Fibroblast of the conjunctiva (primary cell): Measurements from ENCODE around the gene PALLD.

Experiments used
- DNase-seq: peaks from one replicate; pipeline ENCODE4 v3.0.0-alpha.2; 2010; ENCODE audit warnings: low read depth

PALLD gene

GRCh38 chr4:168560184-168561180 lies 63.6 kb downstream of the PALLD start:
- no peak for DNase-seq

DNA sequence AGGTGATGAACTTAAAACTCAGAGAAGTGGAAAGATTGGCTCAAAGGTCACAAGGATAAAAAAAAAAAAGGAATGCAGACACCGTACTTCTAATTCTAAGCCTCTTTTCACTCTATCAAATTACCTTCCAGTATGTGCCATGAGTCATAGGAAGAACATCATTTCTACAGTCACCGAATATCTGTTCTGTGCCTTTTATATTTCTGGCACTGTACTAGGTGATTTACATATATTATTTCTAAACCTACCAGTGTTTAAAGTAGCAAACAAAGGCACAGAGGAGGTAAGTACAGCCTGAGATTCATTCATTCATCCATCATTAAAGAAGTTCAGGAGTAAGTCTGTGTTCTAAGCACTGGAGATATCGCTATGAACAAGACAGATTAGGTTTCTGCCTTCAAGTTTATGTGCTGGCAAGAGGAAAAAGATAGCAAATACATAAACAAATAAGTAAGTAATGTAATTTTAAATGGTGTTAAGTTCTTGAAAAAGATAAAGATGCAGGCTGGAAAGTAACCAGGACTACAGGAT lies 65.3 kb downstream of the PALLD start:
- no peak for DNase-seq

DNA sequence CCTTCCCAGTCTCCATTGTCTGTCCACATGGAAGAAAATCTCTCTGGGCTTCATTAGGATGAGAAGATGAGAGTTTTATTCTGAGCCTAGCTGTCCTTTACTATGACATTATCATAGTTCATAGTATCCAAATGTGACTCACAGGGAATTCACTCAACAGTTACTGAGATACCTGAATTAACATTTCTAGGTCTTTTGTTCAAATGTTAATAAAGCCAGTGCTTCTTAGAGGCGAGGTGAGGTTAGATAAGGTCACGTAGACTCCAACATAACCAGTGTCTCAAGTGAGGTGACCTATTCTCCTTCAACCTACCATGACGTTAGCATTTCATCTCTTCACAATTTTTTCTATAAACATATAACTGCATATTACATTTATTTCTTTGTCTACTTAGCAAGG lies 67.2 kb downstream of the PALLD start:
- no peak for DNase-seq

- no peak for DNase-seq
Observed at GRCh38 chr4:168565130-168565529, 68.3 kb downstream of the PALLD start.

GRCh38 chr4:168566726-168567125 lies 69.9 kb downstream of the PALLD start:
- DNase-seq: no peak

- no peak for DNase-seq
Observed at GRCh38 chr4:168569066-168569930, 72.4 kb downstream of the PALLD start.

- DNase-seq: no peak
Observed at GRCh38 chr4:168569931-168570276, 73.1 kb downstream of the PALLD start.

DNA sequence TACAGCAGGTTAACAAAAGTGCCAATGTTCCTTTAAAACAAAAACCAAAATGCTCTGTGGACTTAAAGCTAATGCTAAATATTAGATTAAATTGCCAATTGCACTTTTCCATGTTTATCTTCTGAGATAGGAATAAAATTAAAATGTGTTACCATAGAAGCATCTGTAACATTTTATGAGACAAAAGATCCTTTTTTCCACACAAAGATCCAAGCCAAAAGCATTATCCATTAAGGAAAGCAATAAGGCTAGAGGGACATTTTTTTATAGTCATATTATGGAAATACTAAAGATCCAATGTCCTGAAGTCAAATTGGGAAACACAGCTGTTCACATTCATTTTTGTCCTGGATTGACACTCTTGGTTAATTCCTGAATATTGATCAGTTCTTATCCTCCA lies 73.6 kb downstream of the PALLD start:
- DNase-seq: no peak

GRCh38 chr4:168572002-168572401 lies 75.2 kb downstream of the PALLD start:
- DNase-seq: no peak

DNA sequence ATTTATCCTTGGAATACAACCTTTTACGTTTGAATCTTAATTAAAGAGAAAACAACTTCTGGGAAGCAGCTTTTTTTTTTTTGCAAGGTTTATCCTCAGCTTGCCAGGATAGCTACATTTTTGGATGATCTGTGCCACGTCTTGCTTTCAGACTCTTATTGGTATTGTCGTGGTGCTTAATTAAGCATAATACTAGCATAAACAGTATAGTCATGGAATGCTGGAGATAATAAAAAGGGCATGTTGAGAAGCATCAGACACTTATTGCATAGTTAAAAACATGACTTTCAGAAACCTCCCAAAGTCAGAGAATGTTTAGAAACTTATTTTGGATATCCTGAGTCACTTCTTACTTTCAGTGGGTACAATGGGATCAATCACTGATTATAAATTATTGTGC lies 77.0 kb downstream of the PALLD start:
- no peak for DNase-seq

- DNase-seq: no peak
Observed at GRCh38 chr4:168574581-168575295, 77.9 kb downstream of the PALLD start.

GRCh38 chr4:168575473-168575872 lies 78.6 kb downstream of the PALLD start:
- DNase-seq: no peak

DNA sequence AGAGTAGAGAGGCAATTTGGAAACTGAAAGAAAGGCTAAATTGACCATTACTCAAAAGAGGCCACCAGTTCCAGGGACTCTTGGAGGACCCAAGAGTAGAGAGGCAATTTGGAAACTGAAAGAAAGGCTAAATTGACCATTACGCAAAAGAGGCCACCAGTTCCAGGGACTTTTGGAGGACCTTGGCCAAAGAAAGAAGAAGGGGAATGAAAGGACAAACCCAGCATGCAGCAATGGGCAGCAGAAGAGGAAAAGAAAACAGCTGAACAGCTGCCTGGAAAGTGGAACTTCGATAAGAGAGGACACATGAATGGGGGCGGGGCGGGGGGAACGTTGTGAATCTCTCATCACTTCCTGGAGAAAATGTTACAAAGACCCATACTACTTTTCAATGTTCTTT lies 80.8 kb downstream of the PALLD start:
- no peak for DNase-seq

DNA sequence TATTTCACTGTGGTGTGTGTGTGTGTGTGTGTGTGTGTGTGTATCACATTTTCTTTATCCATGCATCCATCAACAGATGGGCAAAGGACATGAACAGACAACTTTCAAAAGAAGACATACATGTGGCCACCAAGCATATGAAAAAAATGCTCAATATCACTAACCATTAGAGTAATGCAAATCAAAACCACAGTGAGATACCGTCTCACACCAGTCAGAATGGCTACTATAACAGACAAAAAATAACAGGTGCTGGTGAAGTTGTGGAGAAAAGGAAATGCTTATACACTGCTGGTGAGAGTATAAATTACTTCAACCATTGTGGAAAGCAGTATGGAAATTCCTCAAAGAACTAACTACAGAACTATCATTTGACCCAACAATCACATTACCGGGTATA lies 83.4 kb downstream of the PALLD start:
- no peak for DNase-seq

GRCh38 chr4:168584321-168584771 lies 87.5 kb downstream of the PALLD start:
- DNase-seq: no peak

GRCh38 chr4:168585168-168586091 lies 88.6 kb downstream of the PALLD start:
- DNase-seq: peak; percentile 79

DNA sequence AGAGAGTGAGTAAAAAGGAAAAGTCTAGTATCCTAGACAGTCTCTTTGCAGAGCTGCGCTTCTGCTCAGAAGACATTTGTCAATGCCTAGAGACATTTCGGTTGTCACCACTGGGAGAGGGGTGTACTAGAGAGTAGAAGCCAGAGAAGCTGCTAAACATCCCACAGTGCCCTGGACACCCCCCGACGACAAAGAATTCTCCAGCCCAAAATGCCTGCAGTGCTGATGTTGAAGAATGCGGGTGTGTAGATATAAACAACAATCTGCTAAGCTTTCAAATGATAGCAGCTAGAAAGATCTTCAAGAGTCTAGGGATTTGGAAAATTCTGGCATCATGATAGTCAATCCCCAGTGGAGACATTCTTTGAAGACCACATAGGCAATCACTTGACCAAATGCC lies 90.1 kb downstream of the PALLD start:
- no peak for DNase-seq

DNA sequence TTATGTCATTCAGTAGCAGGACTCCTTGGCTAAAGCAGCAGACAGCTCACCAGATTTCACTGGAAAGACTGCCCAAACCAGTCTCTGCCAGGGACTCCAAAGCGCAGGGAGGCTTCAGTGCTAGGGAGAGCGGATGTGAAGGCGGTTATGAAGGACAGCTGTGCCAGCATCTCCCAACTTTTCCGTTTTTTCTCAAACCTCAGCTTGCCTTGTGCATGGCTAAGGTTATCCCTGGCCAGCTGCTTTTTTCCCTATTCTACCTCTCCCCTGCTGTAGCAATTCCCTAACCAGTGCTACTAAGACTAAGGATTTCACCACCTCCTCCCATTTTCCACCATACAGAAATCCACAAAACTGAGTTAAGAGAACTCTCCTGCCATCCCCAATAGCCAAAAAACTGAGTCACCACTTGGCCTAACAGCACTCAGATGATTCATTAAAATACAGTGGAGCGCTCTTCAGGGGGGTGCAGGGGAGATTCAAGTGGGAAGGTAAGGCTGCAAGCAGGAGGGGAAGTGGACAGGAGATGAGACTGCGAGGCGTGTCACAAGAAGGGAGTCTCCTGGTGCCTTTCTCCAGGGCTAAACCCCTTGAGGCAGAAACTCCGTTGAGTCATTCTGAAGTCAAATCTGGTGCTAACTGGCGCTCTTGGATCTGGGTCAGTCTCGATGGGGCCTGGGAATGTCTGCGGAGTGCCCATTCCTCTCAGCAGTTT lies 90.7 kb downstream of the PALLD start:
- peak; percentile 66 for DNase-seq

GRCh38 chr4:168588916-168589531 lies 92.2 kb downstream of the PALLD start:
- DNase-seq: no peak

GRCh38 chr4:168592676-168593075 lies 95.8 kb downstream of the PALLD start:
- no peak for DNase-seq
